GM21529 (cell line): ENCODE measurements around the gene PDK1.
"Not testable (repeated sequence)": the region's sequence is repeated elsewhere in the genome, so short reads cannot be mapped to it uniquely, and the experiment has no call there.

Experiments
- ATAC-seq: cut with Tn5 transposase; IDR thresholded peaks from one replicate; pipeline ENCODE4 v1.9.1; 2021; ENCODE audit not compliant: unreplicated experiment

The PDK1 gene

DNA sequence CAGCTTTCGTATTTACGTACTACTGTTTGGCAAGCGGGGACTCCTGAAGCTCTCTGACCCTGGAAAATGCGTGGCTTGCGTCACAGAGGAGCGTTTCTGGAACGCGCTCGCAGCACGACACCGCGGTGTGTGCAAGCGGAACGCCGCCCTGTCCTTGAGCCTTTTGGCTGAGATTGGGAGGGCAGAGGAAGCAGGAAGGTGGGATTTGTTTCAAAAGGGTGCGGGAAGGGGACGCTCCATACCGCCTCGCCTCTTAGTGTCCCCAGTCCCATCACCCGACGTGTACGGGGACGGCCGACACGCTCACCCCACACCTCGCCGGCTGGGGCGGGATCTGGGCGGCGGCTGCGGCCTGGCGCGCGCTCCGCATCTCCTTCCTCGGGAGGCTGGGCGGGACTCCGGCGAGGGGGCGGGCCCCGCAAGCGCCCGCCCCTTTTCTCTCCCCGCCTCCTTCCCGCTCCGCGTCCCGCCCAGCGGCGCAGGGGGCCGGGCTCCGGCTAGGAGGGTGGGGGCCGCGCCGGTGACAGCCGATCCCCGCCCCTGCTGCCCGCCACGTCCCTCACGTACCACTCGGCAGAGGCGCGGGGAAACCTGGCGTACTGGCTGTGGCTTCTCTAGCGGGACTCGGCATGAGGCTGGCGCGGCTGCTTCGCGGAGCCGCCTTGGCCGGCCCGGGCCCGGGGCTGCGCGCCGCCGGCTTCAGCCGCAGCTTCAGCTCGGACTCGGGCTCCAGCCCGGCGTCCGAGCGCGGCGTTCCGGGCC is at the start of gene PDK1:
PDK1 (plus strand) TSS at position 569 of the 762 bp plus-strand sequence; CDS start at position 630, 61 bp downstream.
- ATAC-seq = peak; percentile 82

DNA sequence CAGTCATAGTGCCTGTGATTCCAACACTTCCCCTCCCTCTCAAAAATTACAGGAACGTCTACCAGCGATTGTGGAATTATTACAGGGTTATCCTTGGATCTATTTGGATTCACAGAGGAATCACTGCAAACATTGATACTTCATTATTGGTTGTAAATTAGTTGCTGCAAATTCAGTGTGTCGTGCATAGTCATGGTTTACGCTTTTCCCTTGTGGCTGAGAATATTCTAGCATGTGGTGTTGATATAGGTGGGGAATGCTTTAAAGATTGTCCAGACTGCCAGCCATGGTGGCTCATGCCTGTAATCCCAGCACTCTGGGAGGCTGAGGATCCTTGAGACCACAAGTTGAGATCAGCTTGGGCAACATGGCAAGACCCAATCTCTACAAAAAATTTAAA is 48.7 kb upstream of the PDK1 start:
- no peak for ATAC-seq

DNA sequence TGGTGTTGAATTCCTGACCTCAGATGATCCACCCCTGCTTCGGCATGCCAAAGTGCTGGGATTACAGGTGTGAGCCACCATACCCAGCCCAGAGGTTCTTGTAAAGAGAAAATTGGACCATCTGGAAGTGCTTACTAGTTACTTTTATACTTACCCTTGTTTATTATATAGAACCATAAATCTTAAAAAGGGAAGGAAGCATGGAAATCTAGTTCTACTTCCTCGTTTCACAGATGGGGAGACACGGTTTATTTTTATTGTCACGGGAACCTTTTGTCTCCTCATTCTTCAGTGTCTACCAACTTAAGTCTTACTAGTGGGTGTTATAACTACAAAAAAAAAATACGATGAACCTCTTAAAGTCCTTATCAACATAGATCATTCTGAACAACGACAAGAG is 45.8 kb upstream of the PDK1 start:
- ATAC-seq = no peak

GRCh38 chr2:172510548-172510947 is 45.3 kb upstream of the PDK1 start:
- ATAC-seq = no peak

GRCh38 chr2:172512810-172513523 is 42.9 kb upstream of the PDK1 start:
- ATAC-seq = no peak

- ATAC-seq = no peak
Measured at GRCh38 chr2:172513524-172513900, 42.4 kb upstream of the PDK1 start.

DNA sequence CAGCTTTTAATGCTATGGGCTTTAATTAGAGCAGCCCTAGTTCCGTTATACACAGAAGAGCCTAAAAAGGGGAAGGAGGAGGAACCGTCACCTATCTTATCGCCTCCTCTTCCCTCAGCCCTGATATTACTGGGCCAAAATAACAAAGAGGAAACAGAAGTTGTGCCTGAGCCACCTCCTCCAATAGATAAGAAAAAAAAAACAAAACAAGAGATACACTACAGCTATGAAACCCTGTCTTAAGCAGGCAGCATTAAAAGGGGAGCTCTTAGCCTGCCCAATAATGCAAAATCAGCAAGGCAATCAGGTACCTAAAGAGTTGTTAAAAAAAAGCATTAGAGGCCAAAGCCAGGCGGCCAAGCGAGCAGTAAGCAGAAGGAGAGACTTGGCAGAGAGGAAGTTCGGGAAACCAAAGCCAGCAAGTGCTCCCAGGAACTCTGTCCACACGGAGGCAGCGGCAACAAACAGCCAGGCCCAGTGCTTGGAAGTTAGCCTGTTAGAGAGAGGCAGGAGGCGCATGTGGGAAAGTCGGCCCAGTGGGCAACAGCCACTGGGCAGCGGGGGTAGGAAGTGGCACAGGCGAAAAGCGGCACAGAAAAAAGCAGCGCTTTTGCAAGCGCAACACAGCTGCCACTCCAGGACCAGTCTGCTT is 41.8 kb upstream of the PDK1 start:
- no peak for ATAC-seq

- no peak for ATAC-seq
Measured at GRCh38 chr2:172516299-172516698, 39.6 kb upstream of the PDK1 start.

GRCh38 chr2:172518995-172519394 is 36.9 kb upstream of the PDK1 start:
- ATAC-seq = no peak

GRCh38 chr2:172525601-172526000 is 30.3 kb upstream of the PDK1 start:
- ATAC-seq = no peak

- ATAC-seq = no peak
Measured at GRCh38 chr2:172531309-172531708, 24.6 kb upstream of the PDK1 start.

DNA sequence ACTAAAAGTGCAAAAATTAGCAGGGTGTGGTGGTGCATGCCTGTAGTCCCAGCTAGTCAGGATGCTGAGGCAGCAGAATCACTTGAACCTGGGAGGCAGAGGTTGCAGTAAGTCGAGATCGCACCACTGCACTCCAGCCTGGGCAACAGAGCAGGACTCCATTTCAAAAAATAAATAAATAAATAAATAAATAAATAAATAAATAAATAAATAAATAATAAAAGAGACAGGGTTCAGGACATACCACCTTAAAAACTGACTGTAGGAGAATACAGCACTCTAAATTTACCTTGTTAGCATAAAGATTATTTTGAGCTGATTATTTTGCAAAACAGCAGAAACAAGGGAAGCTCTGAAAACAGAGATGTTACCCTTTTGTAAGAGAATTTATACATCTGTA is 23.4 kb upstream of the PDK1 start:
- not testable (repeated sequence) for ATAC-seq

GRCh38 chr2:172533687-172534086 is 22.2 kb upstream of the PDK1 start:
- no peak for ATAC-seq

- no peak for ATAC-seq
Measured at GRCh38 chr2:172535119-172535518, 20.8 kb upstream of the PDK1 start.

GRCh38 chr2:172537851-172538250 is 18.0 kb upstream of the PDK1 start:
- ATAC-seq = not testable (repeated sequence)

- ATAC-seq = no peak
Measured at GRCh38 chr2:172539767-172540166, 16.1 kb upstream of the PDK1 start.

DNA sequence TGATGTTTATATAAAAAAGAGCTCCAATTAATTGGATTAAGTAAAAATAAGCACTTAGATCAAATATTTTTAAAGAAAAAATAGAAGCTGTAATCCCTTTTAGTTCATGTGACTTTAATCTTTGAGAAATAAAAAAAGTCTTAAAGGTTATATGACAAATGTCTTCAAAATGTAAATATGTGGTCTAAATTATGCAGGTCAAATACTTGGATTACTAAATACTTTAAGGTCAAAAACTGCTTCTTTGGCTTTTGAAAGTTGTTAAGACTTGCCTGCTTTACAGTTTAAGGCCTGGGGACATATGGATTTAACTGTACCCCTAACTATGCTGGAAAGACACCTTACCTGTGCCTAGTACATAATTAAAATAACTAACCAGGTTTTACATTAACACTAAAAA is 15.5 kb upstream of the PDK1 start:
- ATAC-seq = no peak

GRCh38 chr2:172545408-172546075 is 10.3 kb upstream of the PDK1 start:
- no peak for ATAC-seq

GRCh38 chr2:172549131-172549530 is 6.8 kb upstream of the PDK1 start:
- no peak for ATAC-seq

GRCh38 chr2:172549802-172550201 is 6.1 kb upstream of the PDK1 start:
- ATAC-seq = not testable (repeated sequence)

GRCh38 chr2:172550419-172550818 is 5.5 kb upstream of the PDK1 start:
- no peak for ATAC-seq
